T47D (cell line): ENCODE results near the gene CCDC12.

Experiments
- DNase-seq, 2 experiments: peaks; one replicate each; pipeline versions ENCODE4 v3.0.0 to v3.0.0-alpha.2; 2011 to 2012; ENCODE audit warnings: low read depth in 1 of 2, low spot score in 1 of 2
- JUND ChIP-seq: IDR thresholded peaks from 2 replicates; pipeline ENCODE4 v1.6.1; 2012; ENCODE audit warnings: low read depth
- in situ Hi-C: cut with HindIII; loops from 2 replicates; pipeline ENCODE4 v1.10.0; 2016; ENCODE audit warnings: low sequenced_read_pairs, low pct_unique_long_range_greater_than_20kb

Gene CCDC12

GRCh38 chr3:46892285-46893145, 84.0 kb downstream of the CCDC12 start:
- DNase-seq: peak; percentile 89 to 90
- TF ChIP-seq JUND: no peak
- in situ Hi-C loops: no loop called here

GRCh38 chr3:46891132-46891531, 85.4 kb downstream of the CCDC12 start:
- in situ Hi-C loops: no loop called here
- no peak for DNase-seq
- no peak for TF ChIP-seq JUND

DNA sequence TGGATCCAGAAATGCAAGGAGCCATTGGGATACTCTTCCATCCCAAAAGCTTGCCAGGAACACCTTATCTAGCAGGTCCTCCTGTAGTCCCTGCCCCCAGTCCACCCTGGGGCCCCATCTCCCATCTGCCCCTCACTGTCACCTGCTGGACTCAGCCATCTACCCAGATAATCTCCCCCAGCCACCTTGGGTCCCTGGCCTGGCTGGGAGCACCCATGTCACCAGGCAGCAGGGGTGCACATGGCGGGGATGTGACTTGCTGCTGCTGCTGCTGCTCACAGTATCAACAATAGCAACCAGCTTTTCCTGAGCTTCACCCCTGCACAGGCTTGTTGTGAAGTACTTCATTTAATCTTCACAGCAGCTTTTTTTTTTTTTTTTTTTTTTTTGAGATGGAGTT, 86.4 kb downstream of the CCDC12 start:
- DNase-seq: no peak
- in situ Hi-C loops: no loop called here
- TF ChIP-seq JUND: no peak

DNA sequence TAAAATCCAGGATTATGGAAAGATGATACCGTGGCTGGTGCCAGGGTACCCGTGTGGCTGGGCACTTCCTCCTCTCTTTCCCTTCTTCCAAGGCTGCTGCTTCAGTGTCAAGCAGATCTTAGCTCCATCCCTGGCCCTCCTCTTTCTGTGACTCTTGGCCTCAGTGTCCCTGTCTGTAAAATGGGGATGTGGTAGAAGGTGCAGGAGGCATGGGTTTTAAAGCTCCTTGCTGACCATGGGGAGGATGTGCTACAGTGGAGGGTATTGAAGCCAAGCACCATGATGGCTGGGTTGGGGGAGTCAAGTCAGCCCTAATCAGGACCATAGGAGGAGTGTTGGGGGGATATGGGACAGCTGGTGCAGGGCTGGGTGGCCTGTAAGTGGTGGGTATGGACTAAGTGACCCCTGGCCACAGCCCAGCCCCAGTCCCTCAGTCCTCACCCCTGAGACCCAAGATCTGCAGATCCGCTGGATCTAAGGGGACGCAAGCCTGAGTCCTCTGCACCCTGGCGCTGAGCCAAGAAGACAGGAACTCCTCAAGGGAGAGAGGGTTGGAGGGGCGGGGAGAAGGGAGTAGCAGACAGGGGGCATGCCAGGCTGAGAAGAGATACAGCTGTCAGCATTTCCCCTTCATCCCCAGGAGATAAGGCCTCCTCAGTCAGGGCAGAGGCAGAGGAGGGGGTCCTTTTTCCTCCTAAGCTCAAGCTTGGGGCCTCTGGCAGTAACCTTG, 87.0 kb downstream of the CCDC12 start:
- in situ Hi-C loops: no loop called here
- DNase-seq: no peak
- TF ChIP-seq JUND: no peak

GRCh38 chr3:46888705-46889104, 87.8 kb downstream of the CCDC12 start:
- in situ Hi-C loops: no loop called here
- TF ChIP-seq JUND: no peak
- no peak for DNase-seq

DNA sequence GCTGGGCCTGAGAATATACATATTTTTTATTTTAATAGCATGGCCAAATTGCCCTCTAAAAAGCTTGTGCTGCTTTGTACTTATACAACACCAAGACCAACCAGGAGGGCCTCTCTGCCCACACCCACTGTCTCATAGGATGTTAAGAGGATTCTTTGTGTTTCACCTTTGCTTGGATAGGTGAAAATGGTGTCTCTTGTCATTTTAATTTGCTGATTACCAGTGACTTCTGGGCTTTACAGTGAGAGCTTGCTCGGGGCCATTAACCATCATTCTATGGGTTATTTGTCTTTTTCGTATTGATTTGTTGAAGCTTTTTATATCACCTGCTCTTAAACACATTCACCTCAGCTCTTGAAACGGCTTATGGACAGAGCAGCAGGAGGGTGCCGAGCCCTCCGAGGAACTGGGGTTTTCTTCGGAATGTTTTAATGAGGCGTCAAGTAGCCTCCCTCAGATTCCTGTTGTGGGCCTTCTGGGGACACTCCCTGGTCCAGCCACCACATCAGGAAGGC, 88.5 kb downstream of the CCDC12 start:
- no peak for DNase-seq
- in situ Hi-C loops: no loop called here
- no peak for TF ChIP-seq JUND

DNA sequence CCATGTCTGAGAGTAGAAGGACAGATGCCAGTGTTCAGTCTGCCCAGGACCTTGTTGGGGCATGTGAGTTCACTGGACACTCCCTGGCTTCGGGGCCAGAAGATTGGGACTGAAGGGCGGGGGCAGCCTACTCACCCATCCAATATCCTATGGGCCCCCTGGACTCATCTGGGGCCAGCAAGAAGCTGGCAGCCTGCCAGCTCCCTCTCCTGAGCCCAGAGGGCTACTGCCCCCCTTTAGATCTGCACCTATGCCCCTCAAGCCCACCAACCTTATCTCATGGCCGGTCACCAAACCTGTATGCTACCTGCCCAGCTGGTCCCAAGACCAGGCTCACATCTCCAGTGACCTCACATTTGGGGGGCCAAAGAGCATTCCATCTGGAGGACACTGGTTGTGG, 90.9 kb downstream of the CCDC12 start:
- in situ Hi-C loops: no loop called here
- no peak for DNase-seq
- TF ChIP-seq JUND: no peak

- DNase-seq: no peak
- no peak for TF ChIP-seq JUND
- in situ Hi-C loops: no loop called here
These were observed 91.6 kb downstream of the CCDC12 start for GRCh38 chr3:46884929-46885328.

- in situ Hi-C loops: no loop called here
- no peak for TF ChIP-seq JUND
- no peak for DNase-seq
These were observed 92.1 kb downstream of the CCDC12 start for GRCh38 chr3:46884427-46884826.

DNA sequence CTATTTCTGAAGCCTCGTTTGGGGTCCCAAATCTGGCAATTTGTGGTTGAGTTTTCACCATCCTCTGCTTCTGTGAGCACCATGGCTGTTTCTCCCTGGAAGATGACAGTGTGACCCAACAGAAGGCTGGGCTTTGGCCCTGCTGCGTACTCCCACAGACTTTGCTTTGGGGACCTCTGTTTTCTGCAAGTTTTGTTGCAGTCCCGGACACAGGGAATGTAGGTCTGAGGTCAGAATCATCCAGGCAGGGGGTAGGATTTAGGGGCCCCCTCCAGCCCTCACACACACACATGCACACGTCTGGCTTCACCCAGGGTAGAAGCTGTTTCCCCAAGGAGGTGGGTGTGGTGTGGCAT, 92.7 kb downstream of the CCDC12 start:
- DNase-seq: no peak
- TF ChIP-seq JUND: no peak
- in situ Hi-C loops: no loop called here

- in situ Hi-C loops: no loop called here
- no peak for DNase-seq
- no peak for TF ChIP-seq JUND
These were observed 93.3 kb downstream of the CCDC12 start for GRCh38 chr3:46883054-46883829.

- in situ Hi-C loops: no loop called here
- no peak for TF ChIP-seq JUND
- DNase-seq: peak in 1 of 2 experiments; percentile 7
These were observed 94.0 kb downstream of the CCDC12 start for GRCh38 chr3:46882377-46883053.
